Ishikawa (cell line): ENCODE data around the gene TTLL6.

Source experiments
- CEBPB ChIP-seq: IDR thresholded peaks from 2 replicates; pipeline ENCODE4 v1.6.1; 2012
- CREB1 ChIP-seq: IDR thresholded peaks from 2 replicates; pipeline ENCODE4 v1.6.1; 2012; ENCODE audit warnings: low read depth
- EGR1 ChIP-seq: IDR thresholded peaks from 2 replicates; pipeline ENCODE4 v1.6.1; 2012
- EP300 ChIP-seq: IDR thresholded peaks from 2 replicates; pipeline ENCODE4 v1.6.1; 2012; ENCODE audit warnings: borderline replicate concordance
- FOXM1 ChIP-seq: IDR thresholded peaks from 2 replicates; pipeline ENCODE4 v1.6.1; 2012; ENCODE audit warnings: low read depth, borderline replicate concordance
- NFIC ChIP-seq: IDR thresholded peaks from 2 replicates; pipeline ENCODE4 v1.6.1; 2012
- RAD21 ChIP-seq: IDR thresholded peaks from 2 replicates; pipeline ENCODE4 v1.6.1; 2012; ENCODE audit warnings: low read depth
- TAF1 ChIP-seq: IDR thresholded peaks from 2 replicates; pipeline ENCODE4 v1.6.1; 2012; ENCODE audit warnings: low read depth, mild to moderate bottlenecking
- TCF12 ChIP-seq: IDR thresholded peaks from 2 replicates; pipeline ENCODE4 v1.6.1; 2012; ENCODE audit warnings: low read depth
- TEAD4 ChIP-seq: IDR thresholded peaks from 2 replicates; pipeline ENCODE4 v1.6.1; 2012
- YY1 ChIP-seq: IDR thresholded peaks from 2 replicates; pipeline ENCODE4 v1.6.1; 2012; ENCODE audit warnings: low read depth
- ZBTB7A ChIP-seq: IDR thresholded peaks from 2 replicates; pipeline ENCODE4 v1.6.1; 2012; ENCODE audit warnings: low read depth
- TF ChIP-seq, protein P1 (sequence below): IDR thresholded peaks from 2 replicates; pipeline ENCODE4 v1.6.1; 2012
- TF ChIP-seq, protein P2 (sequence below): IDR thresholded peaks from 2 replicates; pipeline ENCODE4 v1.6.1; 2012; ENCODE audit warnings: low read depth, mild to moderate bottlenecking
- TF ChIP-seq, protein P3 (sequence below): IDR thresholded peaks from 2 replicates; pipeline ENCODE4 v1.6.1; 2012

TTLL6 gene

GRCh38 chr17:48730240-48730550 lies 86.8 kb downstream of the TTLL6 start:
- TF ChIP-seq RAD21, result no peak
- TF ChIP-seq, protein P1, sequence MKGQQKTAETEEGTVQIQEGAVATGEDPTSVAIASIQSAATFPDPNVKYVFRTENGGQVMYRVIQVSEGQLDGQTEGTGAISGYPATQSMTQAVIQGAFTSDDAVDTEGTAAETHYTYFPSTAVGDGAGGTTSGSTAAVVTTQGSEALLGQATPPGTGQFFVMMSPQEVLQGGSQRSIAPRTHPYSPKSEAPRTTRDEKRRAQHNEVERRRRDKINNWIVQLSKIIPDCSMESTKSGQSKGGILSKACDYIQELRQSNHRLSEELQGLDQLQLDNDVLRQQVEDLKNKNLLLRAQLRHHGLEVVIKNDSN, result no peak
- TF ChIP-seq TAF1, result no peak
- no peak for TF ChIP-seq YY1
- no peak for TF ChIP-seq CEBPB
- TF ChIP-seq, protein P2, sequence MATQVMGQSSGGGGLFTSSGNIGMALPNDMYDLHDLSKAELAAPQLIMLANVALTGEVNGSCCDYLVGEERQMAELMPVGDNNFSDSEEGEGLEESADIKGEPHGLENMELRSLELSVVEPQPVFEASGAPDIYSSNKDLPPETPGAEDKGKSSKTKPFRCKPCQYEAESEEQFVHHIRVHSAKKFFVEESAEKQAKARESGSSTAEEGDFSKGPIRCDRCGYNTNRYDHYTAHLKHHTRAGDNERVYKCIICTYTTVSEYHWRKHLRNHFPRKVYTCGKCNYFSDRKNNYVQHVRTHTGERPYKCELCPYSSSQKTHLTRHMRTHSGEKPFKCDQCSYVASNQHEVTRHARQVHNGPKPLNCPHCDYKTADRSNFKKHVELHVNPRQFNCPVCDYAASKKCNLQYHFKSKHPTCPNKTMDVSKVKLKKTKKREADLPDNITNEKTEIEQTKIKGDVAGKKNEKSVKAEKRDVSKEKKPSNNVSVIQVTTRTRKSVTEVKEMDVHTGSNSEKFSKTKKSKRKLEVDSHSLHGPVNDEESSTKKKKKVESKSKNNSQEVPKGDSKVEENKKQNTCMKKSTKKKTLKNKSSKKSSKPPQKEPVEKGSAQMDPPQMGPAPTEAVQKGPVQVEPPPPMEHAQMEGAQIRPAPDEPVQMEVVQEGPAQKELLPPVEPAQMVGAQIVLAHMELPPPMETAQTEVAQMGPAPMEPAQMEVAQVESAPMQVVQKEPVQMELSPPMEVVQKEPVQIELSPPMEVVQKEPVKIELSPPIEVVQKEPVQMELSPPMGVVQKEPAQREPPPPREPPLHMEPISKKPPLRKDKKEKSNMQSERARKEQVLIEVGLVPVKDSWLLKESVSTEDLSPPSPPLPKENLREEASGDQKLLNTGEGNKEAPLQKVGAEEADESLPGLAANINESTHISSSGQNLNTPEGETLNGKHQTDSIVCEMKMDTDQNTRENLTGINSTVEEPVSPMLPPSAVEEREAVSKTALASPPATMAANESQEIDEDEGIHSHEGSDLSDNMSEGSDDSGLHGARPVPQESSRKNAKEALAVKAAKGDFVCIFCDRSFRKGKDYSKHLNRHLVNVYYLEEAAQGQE, result no peak
- TF ChIP-seq, protein P3, sequence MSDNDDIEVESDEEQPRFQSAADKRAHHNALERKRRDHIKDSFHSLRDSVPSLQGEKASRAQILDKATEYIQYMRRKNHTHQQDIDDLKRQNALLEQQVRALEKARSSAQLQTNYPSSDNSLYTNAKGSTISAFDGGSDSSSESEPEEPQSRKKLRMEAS, result no peak
- TF ChIP-seq TEAD4, result no peak
- no peak for TF ChIP-seq EP300
- no peak for TF ChIP-seq ZBTB7A
- no peak for TF ChIP-seq CREB1
- no peak for TF ChIP-seq TCF12
- no peak for TF ChIP-seq EGR1
- TF ChIP-seq FOXM1, result no peak
- TF ChIP-seq NFIC, result no peak

GRCh38 chr17:48729335-48730239 lies 87.4 kb downstream of the TTLL6 start:
- TF ChIP-seq CREB1, result no peak
- TF ChIP-seq EP300, result no peak
- TF ChIP-seq, protein P3, result no peak
- TF ChIP-seq TCF12, result no peak
- TF ChIP-seq TEAD4, result no peak
- TF ChIP-seq, protein P1, result no peak
- no peak for TF ChIP-seq NFIC
- no peak for TF ChIP-seq TAF1

DNA sequence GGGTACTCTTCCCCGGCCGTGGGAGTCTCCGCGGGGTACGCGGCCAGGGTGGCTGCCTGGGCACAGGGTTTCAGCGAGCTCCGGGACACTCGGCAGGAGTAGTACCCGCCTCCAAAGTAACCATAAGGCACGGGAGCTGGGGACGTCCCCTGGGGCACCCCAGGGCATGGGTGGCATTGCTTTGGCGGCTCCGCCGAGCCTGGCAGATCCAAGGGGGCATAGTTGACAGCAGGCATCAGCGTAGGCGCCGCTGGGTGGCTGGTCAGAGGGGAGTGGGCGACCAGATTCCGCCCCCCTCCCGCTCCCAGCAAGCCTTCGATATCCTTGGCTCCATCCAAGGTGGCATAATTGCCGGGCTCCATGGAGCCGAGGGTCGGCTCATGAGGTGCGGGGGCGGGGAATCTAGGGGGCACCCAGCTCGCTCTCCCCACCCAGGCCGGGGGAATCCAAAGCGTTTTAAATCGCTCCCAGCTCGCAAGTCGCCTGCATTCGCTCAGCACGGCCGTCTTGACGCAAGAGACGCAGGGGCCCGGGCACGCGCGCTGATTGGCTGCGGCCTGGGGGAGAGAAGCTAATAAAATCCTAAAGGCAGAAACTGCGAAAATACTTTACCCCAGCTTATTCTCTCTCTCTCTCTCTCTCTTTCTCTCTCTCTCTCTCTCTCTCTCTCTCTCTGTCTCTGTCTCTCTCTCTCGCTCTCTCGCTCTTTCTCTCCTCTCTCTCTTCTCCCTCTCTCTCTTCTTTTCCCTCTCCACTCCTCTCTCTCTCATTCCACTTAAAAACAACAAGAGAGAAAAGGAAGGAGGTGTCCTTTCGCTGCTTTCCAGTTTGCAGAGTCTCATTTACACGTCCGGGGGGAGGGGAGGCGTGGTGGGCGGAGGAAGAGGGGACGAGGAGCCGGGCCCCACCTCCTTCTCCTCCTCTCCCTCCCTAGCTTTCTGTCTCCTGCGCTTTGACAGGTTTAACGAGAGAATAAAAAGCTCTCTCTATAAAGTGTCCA lies 88.5 kb downstream of the TTLL6 start, which contains the start of gene HOXB13:
HOXB13 (minus strand) TSS at position 519 of the 1,000 bp plus-strand sequence; CDS start at position 362, 157 bp downstream.
- TF ChIP-seq CREB1 (peak; percentile 34; the same call in 1 of the 2 replicates), TCF12 (0 out of 2 replicates have a peak, but pooled peaks have one; percentile 32), TAF1 (peak; percentile 25; the same call in 1 of the 2 replicates), TEAD4 (no peak), ZBTB7A (peak; percentile 51; the same call in 1 of the 2 replicates)

DNA sequence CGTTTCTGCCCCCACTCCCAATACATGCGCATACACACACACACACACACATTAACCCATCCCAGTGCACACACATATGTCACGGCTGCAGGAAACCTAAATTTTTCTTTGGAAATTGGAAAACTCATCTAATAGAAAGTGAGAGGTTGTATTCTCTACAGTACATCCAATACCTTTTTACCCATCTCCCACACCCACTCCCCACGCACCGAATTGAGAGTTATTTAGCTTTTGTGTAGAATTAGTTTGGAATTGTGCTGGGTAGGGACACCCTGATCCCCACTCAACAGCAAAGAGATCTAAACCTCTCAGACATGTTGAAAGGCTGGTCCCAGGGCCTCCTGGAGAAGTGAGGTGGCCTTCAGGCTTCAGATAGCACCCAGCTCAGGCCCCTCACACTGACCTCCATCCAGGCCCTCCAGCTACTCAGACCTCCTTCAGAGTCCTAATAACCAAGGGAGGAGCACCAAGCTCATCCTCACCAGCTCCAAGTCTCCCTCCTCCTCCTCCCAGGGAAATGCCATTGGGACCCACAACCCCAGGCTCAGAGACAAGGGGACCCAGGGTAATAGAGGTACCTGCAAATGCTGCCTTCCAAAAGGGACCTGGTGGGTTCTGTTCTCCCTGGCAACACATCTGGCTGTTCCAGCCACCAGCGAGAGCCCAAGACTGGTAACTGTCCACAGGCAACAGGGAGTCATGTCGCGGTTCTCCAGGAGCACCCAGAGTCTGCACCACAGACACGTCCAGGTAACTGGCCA lies 89.4 kb downstream of the TTLL6 start:
- TF ChIP-seq EP300 (no peak), RAD21 (no peak), FOXM1 (no peak), CEBPB (no peak), TEAD4 (no peak), EGR1 (no peak), TCF12 (no peak), NFIC (no peak), ZBTB7A (no peak)
- TF ChIP-seq, protein P2, result no peak
- TF ChIP-seq, protein P3, result no peak
